Stimulated activated CD4-positive, alpha-beta T cell treated with anti-CD3 and anti-CD28 coated beads, Interleukin-1b, Interleukin-23, amount 100 ng/mL, for 1 hour (primary cell): ENCODE data around the gene HECTD1.
"Not testable (repeated sequence)": the region's sequence is repeated elsewhere in the genome, so short reads cannot be mapped to it uniquely, and the experiment has no call there.

Source experiments
- DNase-seq, 2 donors: peaks; one replicate each; pipeline ENCODE4 v3.0.0-alpha.2; 2020; ENCODE audit warnings: low read depth in 2 of 2

HECTD1 gene

GRCh38 chr14:31154956-31155355 is 52.6 kb downstream of the HECTD1 start:
- DNase-seq: no peak

GRCh38 chr14:31142455-31143087 is 65.0 kb downstream of the HECTD1 start:
- DNase-seq: no peak

GRCh38 chr14:31139301-31139847 is 68.2 kb downstream of the HECTD1 start:
- DNase-seq: no peak

DNA sequence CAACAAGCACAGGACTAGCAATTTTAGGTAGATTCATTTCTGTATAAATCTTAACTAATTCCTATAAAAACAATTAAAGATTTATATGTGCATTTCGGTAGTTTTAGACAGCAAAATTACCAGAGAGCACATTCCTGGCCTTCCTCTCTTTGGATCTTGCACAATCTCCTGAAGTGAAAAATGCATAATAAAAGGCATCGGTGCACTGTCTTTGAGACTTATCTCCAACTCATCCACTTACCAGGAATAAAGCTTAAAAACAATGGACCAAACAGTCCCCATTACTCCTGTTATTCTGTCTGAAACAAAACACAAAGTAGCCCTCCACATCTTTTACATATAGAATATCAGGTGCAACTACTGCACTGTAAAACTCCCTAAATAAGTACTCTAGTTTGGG is 69.3 kb downstream of the HECTD1 start:
- no peak for DNase-seq

DNA sequence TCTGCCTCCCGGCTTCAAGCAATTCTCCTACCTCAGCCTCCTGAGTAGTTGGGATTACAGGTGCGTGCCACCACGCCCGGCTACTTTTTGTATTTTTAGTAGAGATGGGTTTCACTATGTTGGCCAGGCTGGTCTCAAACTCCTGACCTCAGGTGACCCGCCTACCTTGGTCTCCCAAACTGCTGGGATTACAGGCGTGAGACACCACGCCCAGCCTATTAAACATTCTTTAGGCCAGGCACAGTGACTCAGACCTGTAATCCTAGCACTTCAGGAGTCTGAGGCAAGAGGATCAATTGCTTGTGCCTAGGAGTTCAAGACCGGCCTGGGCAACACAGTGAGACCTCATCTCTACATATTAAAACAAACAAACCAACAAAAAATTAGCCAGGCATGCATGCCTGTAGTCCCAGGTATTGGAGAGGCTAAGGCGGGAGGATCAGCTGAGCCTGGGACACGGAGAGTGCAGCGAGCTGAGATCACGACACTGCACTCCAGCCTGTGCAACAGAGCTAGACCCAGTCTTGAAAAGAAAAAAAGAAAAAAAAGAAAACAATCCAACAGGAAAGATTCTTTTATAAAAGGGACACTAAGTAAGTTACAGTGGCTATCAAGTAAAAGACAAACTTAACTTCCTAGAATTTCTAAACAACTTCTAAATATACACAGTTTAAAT is 70.2 kb downstream of the HECTD1 start:
- no peak for DNase-seq

DNA sequence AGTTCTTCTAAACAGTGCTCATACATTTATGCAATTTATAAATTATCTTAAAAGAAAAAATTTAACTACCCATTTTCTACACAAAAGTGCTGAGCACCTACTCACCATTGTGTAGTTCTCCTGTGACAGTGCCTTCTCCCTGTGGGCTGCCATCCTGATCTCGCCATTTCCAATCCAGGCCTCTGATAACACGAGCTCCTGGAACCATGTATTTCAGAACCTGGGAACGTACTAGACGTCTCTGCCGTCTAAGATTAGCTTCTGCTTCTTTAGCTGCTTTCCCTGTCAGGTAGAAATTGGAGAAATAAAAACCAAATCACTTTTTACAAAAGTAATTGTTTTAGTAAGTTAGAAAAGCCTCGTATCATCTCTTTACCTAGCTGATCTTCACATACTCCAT is 74.5 kb downstream of the HECTD1 start:
- DNase-seq: no peak

DNA sequence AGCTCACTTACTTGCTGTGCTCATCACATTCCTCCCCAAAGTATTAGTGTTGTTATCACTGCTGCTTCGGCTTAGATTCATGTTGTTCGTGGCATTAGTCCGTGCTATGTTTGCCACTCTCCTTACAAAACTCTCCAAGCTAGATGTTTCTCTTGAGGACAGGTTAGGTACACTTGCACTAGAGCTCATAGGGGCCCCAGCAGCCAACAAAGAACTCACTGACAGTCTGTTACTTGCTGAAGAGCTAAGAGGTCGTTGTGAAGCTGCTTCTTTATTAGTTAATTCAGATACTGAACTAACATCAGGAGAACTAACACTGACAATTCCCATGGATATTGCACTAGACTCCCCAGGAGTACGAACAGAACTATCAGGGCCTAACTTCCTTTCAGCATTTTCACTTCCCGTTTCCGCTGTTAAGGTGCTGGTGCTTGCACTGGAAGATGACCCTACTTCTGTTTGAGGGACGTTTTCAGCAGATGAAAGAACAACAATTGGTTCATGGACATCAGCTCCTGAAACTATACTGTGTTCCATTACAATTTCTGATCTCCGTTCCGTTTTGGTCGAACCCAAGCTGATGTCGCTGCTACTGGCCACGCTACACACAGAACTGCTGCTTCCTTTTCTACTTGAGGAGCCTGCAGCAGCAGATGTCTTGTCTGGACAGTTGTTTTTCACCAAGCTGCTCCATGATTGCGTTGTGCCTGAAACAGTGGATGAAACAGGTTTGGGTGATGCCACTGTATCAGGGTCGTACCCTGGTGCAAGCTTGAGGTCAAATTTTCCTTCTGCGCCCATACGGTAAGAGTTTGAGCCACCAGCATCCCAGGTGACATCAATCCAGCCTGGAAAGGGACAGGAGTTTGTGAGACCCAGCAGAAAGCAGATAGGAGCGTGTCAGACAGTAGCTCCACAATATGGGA is 78.7 kb downstream of the HECTD1 start:
- DNase-seq: no peak

GRCh38 chr14:31127690-31128089 is 79.9 kb downstream of the HECTD1 start:
- DNase-seq: no peak

- DNase-seq: no peak
Observed at GRCh38 chr14:31126680-31127079, 80.9 kb downstream of the HECTD1 start.

DNA sequence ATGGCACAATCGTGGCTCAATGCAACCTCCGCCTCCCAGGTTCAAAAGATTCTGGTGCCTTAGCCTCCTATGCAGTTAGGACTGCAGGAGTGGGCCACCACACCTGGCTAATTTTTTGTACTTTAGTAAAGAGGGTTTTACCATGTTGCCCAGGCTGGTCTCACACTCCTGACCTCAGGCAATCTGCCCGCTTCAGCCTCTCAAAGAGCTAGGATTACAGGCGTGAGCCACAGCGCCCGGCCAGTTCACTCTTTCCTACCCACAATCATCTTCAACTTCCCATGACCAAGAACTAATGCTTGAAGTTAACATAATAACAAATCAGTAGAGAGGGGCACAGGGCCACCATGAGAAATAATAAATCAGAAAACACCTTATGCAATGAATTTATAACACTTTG is 82.4 kb downstream of the HECTD1 start:
- DNase-seq: no peak

DNA sequence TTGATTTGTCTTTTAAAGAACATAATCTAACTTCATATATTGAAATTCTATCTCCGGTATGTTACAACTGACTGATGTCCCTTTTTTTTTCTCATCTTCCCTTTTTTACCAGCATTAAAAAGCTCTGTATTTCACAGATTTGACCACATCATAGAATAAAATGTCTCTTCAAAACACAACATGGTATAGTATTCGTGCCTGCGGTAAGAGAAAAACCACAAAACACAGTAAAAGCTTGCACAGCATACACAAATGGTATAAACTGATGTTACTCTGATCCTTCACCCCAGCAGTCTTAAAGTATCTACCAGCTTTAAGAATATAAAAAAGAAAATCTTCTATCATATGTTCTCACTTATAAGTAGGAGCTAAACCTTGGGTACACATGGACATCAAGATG is 83.4 kb downstream of the HECTD1 start:
- DNase-seq: no peak

DNA sequence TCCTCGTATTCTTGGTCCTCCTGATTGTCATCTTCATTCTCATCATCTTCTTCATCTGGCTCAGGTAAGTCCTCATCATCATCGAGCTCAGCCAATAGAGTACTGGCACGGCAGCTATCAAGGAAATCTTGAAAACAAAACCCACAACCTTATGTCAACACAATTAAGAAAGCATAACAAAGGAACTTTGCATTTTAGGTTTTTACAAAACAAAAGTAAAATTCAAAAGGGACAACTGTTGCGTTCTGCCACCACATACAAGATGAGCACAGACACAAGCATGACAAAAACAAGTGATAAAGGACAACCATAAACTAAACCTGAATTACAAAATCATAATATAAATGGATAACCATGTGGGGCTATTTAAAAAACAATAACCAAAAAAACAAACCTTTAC is 84.7 kb downstream of the HECTD1 start:
- no peak for DNase-seq

GRCh38 chr14:31122098-31122611 is 85.4 kb downstream of the HECTD1 start:
- no peak for DNase-seq

DNA sequence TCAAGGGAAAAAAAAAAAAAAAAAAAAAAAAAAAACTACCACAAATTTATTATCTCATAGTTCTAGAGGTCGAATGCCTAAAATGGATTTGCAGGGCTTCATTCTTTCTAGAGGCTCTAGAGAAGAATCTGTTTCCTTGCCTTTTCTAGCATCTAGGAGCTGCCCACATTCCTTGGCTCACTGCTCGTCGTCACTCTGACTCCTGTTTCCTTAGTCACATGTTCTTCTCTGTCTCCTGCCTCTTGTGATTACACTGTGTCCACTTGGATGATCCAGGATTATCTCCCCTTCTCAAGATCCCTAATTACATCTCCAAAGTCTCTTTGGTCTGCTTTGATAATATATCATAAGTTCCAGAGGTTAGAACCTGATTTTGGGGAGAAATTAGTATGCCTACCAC is 88.7 kb downstream of the HECTD1 start:
- no peak for DNase-seq

DNA sequence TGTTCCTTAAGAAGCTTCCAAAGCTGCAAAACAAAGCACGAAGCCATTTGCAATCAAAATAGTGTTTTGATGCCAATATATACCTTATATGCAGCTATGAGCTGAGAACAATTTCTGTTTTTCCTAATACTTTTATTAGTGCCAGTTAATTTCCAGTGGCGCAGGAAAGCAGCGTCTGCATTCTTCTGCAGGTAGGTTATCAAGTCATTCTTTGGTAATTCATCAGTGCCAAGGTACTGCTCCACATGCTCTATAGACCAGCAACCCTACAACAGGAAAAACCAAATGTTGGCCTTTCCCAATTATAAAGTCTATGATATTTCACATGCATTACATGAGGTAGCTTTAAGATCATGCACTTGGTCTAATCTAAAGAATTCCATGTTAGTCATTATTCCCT is 93.8 kb downstream of the HECTD1 start:
- DNase-seq: no peak

DNA sequence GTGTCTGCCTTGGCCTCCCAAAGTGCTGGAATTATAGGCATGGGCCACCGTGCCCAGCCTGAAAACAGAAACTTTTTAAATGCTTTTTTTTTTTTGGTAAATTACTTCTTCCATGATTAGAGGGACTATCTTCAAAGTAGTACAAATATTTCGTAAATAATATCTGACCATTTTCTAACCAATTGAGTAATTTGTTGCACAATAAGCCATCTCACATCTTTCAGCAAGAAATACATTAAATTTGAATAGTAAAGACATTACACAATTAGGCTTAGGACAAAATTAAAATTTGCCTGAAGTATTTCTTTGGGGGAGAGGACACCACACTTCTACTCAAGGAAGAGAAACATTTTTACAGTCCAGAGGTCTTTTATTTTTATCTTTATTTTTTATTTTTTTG is 96.7 kb downstream of the HECTD1 start:
- DNase-seq: no peak

DNA sequence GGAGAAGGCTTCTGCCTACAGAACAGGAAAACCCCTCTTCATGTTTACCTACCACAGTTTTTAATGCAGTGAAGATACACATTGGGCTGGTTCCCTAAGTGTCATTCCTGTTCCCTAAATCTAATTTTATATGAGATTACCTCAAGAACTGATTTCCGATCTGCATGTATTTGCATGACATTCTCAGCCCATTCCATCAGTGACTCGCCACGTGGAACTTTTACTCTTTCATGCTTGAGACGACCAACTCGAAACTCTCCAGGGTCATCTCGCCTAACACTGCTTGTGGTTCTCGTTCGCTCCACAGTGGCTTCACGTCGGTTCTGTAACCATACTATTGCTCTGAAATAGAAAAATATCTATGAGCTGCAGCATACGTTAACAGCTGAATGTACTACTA is 98.3 kb downstream of the HECTD1 start:
- no peak for DNase-seq

DNA sequence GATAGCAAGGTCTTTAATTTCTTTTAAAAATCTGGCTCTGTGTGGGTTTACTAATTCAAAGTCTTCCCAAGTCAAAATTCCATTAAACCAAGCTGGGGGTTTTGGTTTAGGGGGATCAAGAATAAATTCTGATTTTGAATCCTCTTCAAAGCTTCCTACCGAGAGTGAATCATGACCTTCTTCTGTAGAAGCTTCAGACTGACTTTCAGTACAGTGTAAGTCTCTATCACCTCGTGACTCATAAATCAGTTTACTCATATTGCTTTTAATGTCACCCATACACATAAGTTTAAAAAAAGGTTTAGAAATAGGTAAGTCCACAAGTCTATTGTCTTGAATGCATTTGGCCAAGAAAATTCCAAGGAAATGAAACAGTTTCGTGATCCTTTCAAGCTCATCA is 100.8 kb downstream of the HECTD1 start:
- no peak for DNase-seq

DNA sequence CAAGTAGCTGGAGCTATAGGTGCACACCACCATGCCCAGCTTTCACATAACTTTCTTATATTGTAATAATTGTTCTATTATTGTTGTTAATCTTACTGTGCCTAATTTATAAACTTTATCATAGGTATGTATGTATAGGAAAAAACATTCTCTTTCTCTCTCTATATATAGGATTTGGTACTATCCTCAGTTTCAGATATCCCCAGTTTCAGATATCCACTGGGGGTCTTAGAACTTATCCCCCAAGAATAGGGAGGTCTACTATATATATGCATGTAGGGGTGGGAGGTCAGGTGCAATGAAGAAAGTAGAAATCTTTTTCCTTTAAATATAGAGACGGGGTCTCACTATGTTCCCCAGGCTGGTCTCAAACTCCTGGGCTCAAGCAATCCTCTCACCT is 110.5 kb downstream of the HECTD1 start:
- no peak for DNase-seq

- no peak for DNase-seq
Observed at GRCh38 chr14:31096255-31096654, 111.3 kb downstream of the HECTD1 start.

GRCh38 chr14:31095817-31096216 is 111.8 kb downstream of the HECTD1 start:
- DNase-seq: not testable (repeated sequence)
